Activated naive CD8-positive, alpha-beta T cell treated with anti-CD3 and anti-CD28 coated beads for 36 hours (primary cell): ENCODE results near the gene TIMM44. TPM values are rescaled to one million over a fixed set of nuclear protein-coding genes. Genes with fewer than 3 reads are reported as not detected.
"Not testable (repeated sequence)": the region's sequence is repeated elsewhere in the genome, so short reads cannot be mapped to it uniquely, and the experiment has no call there.

Experiments
- DNase-seq: peaks from one replicate; pipeline ENCODE4 v3.0.0; 2021
- H3K27ac Mint-ChIP-seq: one replicate; pipeline ENCODE4 v1.8.0; 2022; ENCODE audit warnings: mild to moderate bottlenecking, moderate library complexity, mixed read lengths
- H3K27me3 Mint-ChIP-seq: one replicate; pipeline ENCODE4 v1.8.0; 2022; ENCODE audit warnings: mild to moderate bottlenecking, mixed read lengths
- H3K36me3 Mint-ChIP-seq: one replicate; pipeline ENCODE4 v1.8.0; 2021; ENCODE audit warnings: mild to moderate bottlenecking, mixed read lengths
- H3K4me1 Mint-ChIP-seq: one replicate; pipeline ENCODE4 v1.8.0; 2021; ENCODE audit warnings: mixed read lengths
- H3K4me3 Mint-ChIP-seq: one replicate; pipeline ENCODE4 v1.8.0; 2022; ENCODE audit warnings: mild to moderate bottlenecking, moderate library complexity, mixed read lengths
- H3K9me3 Mint-ChIP-seq: one replicate; pipeline ENCODE4 v1.8.0; 2022; ENCODE audit warnings: mixed read lengths
- total RNA-seq, 2 experiments: library from RNA; stranded (reverse); gene quantifications; one replicate each; pipeline ENCODE4 v1.2.3, GENCODE V29; 2021

Gene TIMM44
- total RNA-seq, 2 experiments from 2014 or later: 125 to 136 TPM

GRCh38 chr19:7968008-7968795 is 24.7 kb upstream of the TIMM44 start:
- no peaks in the 10 kb centered on the region for H3K4me1 Mint-ChIP-seq
- peaks cover 2% of the 10 kb centered on the region for H3K36me3 Mint-ChIP-seq
- no peaks in the 10 kb centered on the region for H3K9me3 Mint-ChIP-seq
- H3K27me3 Mint-ChIP-seq: no peaks in the 10 kb centered on the region
- no peak overlapping the region for H3K4me3 Mint-ChIP-seq
- no peak overlapping the region for H3K27ac Mint-ChIP-seq
- DNase-seq: no peak

GRCh38 chr19:7965921-7966665 is 22.6 kb upstream of the TIMM44 start:
- H3K9me3 Mint-ChIP-seq: no peaks in the 10 kb centered on the region
- H3K4me1 Mint-ChIP-seq: no peaks in the 10 kb centered on the region
- no peak overlapping the region for H3K4me3 Mint-ChIP-seq
- peaks cover 2% of the 10 kb centered on the region for H3K36me3 Mint-ChIP-seq
- no peak for DNase-seq
- no peak overlapping the region for H3K27ac Mint-ChIP-seq
- H3K27me3 Mint-ChIP-seq: no peaks in the 10 kb centered on the region

GRCh38 chr19:7965259-7965841 is 21.9 kb upstream of the TIMM44 start:
- Mint-ChIP-seq H3K27me3 (no peaks in the 10 kb centered on the region), H3K36me3 (peaks cover 3% of the 10 kb centered on the region), H3K27ac (no peak overlapping the region), H3K4me3 (no peak overlapping the region), H3K4me1 (no peaks in the 10 kb centered on the region), H3K9me3 (no peaks in the 10 kb centered on the region)
- no peak for DNase-seq

- DNase-seq: no peak
- H3K4me3 Mint-ChIP-seq: no peak overlapping the region
- no peak overlapping the region for H3K27ac Mint-ChIP-seq
- H3K36me3 Mint-ChIP-seq: peaks cover 4% of the 10 kb centered on the region
- H3K9me3 Mint-ChIP-seq: no peaks in the 10 kb centered on the region
- no peaks in the 10 kb centered on the region for H3K27me3 Mint-ChIP-seq
- H3K4me1 Mint-ChIP-seq: no peaks in the 10 kb centered on the region
Measured at GRCh38 chr19:7963566-7963965, 20.1 kb upstream of the TIMM44 start.

- no peak for DNase-seq
- no peaks in the 10 kb centered on the region for H3K9me3 Mint-ChIP-seq
- H3K4me1 Mint-ChIP-seq: no peaks in the 10 kb centered on the region
- peaks cover 4% of the 10 kb centered on the region for H3K36me3 Mint-ChIP-seq
- no peak overlapping the region for H3K4me3 Mint-ChIP-seq
- no peaks in the 10 kb centered on the region for H3K27me3 Mint-ChIP-seq
- no peak overlapping the region for H3K27ac Mint-ChIP-seq
Measured at GRCh38 chr19:7962644-7963268, 19.3 kb upstream of the TIMM44 start.

GRCh38 chr19:7961920-7962626 is 18.6 kb upstream of the TIMM44 start:
- Mint-ChIP-seq H3K27ac (no peak overlapping the region), H3K36me3 (peaks cover 4% of the 10 kb centered on the region), H3K27me3 (no peaks in the 10 kb centered on the region), H3K9me3 (no peaks in the 10 kb centered on the region), H3K4me3 (no peak overlapping the region), H3K4me1 (no peaks in the 10 kb centered on the region)
- DNase-seq: no peak

GRCh38 chr19:7961082-7961481 is 17.6 kb upstream of the TIMM44 start:
- not testable (repeated sequence) for H3K27ac Mint-ChIP-seq, H3K27me3 Mint-ChIP-seq, H3K36me3 Mint-ChIP-seq, H3K9me3 Mint-ChIP-seq, H3K4me1 Mint-ChIP-seq, H3K4me3 Mint-ChIP-seq, DNase-seq

- H3K27ac Mint-ChIP-seq: no peak overlapping the region
- no peaks in the 10 kb centered on the region for H3K4me1 Mint-ChIP-seq
- DNase-seq: no peak
- H3K27me3 Mint-ChIP-seq: no peaks in the 10 kb centered on the region
- no peaks in the 10 kb centered on the region for H3K9me3 Mint-ChIP-seq
- no peak overlapping the region for H3K4me3 Mint-ChIP-seq
- peaks cover 3% of the 10 kb centered on the region for H3K36me3 Mint-ChIP-seq
Measured at GRCh38 chr19:7959211-7959610, 15.7 kb upstream of the TIMM44 start.

- H3K4me1 Mint-ChIP-seq: no peaks in the 10 kb centered on the region
- H3K36me3 Mint-ChIP-seq: peaks cover 1% of the 10 kb centered on the region
- no peaks in the 10 kb centered on the region for H3K9me3 Mint-ChIP-seq
- no peak overlapping the region for H3K27ac Mint-ChIP-seq
- DNase-seq: no peak
- no peaks in the 10 kb centered on the region for H3K27me3 Mint-ChIP-seq
- no peak overlapping the region for H3K4me3 Mint-ChIP-seq
Measured at GRCh38 chr19:7955696-7956095, 12.2 kb upstream of the TIMM44 start.

- no peak for DNase-seq
- Mint-ChIP-seq H3K4me1 (no peaks in the 10 kb centered on the region), H3K27me3 (no peaks in the 10 kb centered on the region), H3K36me3 (no peaks in the 10 kb centered on the region), H3K4me3 (no peak overlapping the region), H3K9me3 (no peaks in the 10 kb centered on the region), H3K27ac (no peak overlapping the region)
Measured at GRCh38 chr19:7953576-7953975, 10.1 kb upstream of the TIMM44 start.

- no peak for DNase-seq
- no peak overlapping the region for H3K27ac Mint-ChIP-seq
- H3K36me3 Mint-ChIP-seq: no peaks in the 10 kb centered on the region
- no peaks in the 10 kb centered on the region for H3K9me3 Mint-ChIP-seq
- no peaks in the 10 kb centered on the region for H3K4me1 Mint-ChIP-seq
- no peak overlapping the region for H3K4me3 Mint-ChIP-seq
- no peaks in the 10 kb centered on the region for H3K27me3 Mint-ChIP-seq
Measured at GRCh38 chr19:7953060-7953459, 9.6 kb upstream of the TIMM44 start.

- Mint-ChIP-seq H3K27me3 (no peaks in the 10 kb centered on the region), H3K4me3 (no peak overlapping the region), H3K9me3 (no peaks in the 10 kb centered on the region), H3K4me1 (peaks cover 16% of the 10 kb centered on the region), H3K36me3 (peaks cover 7% of the 10 kb centered on the region), H3K27ac (no peak overlapping the region)
- DNase-seq: no peak
Measured at GRCh38 chr19:7947939-7948338, 4.5 kb upstream of the TIMM44 start.

GRCh38 chr19:7944177-7944761 is 803 bp upstream of the TIMM44 start:
- H3K27me3 Mint-ChIP-seq: no peaks in the 10 kb centered on the region
- peaks cover 35% of the 10 kb centered on the region for H3K4me1 Mint-ChIP-seq
- H3K9me3 Mint-ChIP-seq: no peaks in the 10 kb centered on the region
- H3K27ac Mint-ChIP-seq: peak overlapping the region; percentile 100
- peak overlapping the region; percentile 96 for H3K4me3 Mint-ChIP-seq
- DNase-seq: peak; percentile 81
- peaks cover 19% of the 10 kb centered on the region for H3K36me3 Mint-ChIP-seq

- Mint-ChIP-seq H3K4me3 (peak overlapping the region; percentile 96), H3K4me1 (peaks cover 37% of the 10 kb centered on the region), H3K27me3 (no peaks in the 10 kb centered on the region), H3K27ac (peak overlapping the region; percentile 100), H3K36me3 (peaks cover 19% of the 10 kb centered on the region), H3K9me3 (no peaks in the 10 kb centered on the region)
- DNase-seq: no peak
Measured at GRCh38 chr19:7942981-7943443, 454 bp downstream of the TIMM44 start.
